Stimulated activated CD8-positive, alpha-beta memory T cell treated with anti-CD3 and anti-CD28 coated beads, Interleukin-7, amount 100 ng/mL, for 48 hours (primary cell): ENCODE data around the gene NSD1.
A peak's percentile ranks its signal among the peaks of the same experiment; 100 is the strongest.

Experiments used
- DNase-seq, 2 donors: peaks; one replicate each; pipeline ENCODE4 v3.0.0-alpha.2; 2020; ENCODE audit warnings: low read depth in 1 of 2; ENCODE audit errors: extremely low read depth in 1 of 2

The NSD1 gene

DNA sequence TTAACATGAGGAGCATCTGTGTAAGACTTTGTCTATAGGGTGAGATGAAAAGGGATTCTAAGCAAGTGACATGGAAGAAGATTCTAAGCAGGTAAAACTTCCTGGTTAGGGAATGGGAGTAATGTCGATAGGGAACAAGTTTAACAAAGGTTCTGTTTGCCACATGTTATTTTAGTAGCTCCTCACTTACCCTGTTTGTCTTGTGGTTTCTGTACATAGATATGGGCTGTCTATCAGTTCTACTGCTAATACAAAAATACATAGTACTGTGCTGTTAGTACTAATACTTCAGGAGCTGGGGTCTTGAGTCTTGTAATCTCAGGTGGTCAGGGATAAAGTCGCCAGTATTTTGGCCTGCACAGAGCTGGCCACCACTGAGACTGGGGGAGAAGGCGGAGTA, 137.1 kb downstream of the NSD1 start:
- no peak for DNase-seq

DNA sequence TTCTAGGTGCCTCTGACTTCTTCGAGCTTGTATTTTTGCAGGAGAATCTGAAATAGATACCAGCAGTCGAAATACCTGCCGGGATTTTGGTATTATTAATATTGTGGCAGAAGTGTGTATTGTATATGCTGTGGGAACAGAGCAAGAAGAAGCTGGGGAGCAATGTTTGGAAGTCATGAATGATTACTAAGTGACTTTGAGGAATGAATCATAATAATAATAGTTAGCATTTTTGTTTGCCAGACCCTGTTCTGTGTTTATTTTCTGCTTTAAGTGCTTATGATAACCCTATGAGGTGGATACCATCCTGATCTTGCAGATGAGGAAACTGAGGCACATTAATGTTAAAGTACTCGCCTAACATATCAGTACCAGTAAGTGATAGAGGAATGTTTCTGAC, 137.5 kb downstream of the NSD1 start:
- DNase-seq = no peak

DNA sequence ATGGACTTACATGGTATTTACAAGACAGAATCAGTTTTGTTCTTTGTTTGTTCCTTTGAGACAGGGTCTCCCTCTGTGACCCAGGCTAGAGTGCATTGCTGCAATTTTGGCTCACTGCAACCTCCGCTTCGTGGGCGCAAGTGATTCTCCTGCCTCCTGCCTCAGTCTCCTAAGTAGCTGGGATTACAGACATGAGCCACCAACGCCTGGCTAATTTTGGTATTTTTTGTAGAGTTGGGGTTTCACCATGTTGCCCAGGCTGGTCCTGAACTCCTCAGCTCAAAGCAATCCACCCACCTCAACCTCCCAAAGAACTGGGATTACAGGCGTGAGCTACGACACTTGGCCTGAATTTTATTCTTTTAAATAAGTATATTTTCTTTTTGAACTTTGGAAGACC, 142.3 kb downstream of the NSD1 start:
- no peak for DNase-seq

DNA sequence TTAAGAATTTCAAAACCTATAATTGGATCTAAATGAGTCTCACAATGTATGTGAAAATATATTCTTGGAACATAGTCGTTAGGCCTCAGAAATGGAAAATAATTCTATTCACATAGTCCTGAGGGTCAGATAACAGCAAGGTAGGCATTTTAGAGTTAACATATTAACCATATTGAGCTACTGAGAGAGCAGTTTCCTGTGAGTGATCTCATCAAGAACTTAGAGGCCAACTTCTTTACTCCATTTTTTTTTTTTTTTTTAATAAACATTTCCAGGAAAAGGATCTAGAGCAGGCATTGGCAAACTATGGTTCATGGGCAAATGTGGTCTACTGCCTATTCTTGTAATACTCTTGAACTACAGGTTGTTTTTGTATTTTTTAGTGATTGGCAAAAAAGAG, 143.3 kb downstream of the NSD1 start:
- DNase-seq = no peak

DNA sequence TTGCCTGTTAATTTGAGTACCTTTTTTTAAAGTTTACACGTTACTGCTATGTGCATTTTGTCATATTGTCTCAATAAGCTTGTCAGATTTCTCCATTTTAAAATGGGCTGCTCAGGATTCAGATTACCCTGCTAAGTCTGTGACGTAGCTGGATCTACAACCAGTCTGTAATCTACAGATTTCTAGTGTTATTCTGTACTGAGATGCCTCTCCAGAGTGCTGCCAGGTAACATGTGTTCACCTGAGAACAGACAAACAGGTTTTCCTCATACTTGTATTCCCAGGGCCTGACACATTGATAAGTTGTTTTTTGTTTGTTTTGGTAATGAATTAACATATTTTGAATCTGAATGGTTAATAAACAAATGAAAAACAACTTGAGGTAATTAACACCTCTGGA, 154.6 kb downstream of the NSD1 start:
- no peak for DNase-seq

- no peak for DNase-seq
Observed at GRCh38 chr5:177290816-177291596, 157.4 kb downstream of the NSD1 start.

DNA sequence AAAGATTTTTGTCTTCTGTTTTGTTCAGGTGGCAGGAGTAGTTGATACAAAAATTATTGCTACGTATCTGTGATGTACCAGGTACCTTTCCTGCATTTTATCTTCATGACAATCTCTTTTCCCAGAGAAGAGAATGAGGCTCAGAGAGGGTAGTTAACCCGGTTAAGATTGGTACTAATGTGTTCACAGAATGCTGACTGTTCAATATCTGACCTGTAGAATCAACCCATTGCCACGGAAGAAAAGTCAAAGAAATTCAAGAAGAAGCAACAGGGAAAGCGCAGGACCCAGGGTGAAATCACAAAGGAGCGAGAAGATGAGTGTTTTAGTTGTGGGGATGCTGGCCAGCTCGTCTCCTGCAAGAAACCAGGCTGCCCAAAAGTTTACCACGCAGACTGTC, 158.2 kb downstream of the NSD1 start:
- DNase-seq = no peak

GRCh38 chr5:177293819-177294581, 160.4 kb downstream of the NSD1 start:
- no peak for DNase-seq

DNA sequence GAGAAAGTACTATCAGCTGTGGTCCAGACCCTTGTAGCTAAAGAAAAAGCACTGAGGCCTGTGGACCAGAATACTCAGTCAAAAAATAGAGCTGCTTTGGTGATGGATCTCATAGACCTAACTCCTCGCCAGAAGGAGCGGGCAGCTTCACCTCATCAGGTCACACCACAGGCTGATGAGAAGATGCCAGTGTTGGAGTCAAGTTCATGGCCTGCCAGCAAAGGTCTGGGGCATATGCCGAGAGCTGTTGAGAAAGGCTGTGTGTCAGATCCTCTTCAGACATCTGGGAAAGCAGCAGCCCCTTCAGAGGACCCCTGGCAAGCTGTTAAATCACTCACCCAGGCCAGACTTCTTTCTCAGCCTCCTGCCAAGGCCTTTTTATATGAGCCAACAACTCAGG, 161.1 kb downstream of the NSD1 start:
- no peak for DNase-seq

GRCh38 chr5:177295924-177296323, 162.4 kb downstream of the NSD1 start:
- DNase-seq = no peak

- DNase-seq = no peak
Observed at GRCh38 chr5:177296581-177296980, 163.0 kb downstream of the NSD1 start.

DNA sequence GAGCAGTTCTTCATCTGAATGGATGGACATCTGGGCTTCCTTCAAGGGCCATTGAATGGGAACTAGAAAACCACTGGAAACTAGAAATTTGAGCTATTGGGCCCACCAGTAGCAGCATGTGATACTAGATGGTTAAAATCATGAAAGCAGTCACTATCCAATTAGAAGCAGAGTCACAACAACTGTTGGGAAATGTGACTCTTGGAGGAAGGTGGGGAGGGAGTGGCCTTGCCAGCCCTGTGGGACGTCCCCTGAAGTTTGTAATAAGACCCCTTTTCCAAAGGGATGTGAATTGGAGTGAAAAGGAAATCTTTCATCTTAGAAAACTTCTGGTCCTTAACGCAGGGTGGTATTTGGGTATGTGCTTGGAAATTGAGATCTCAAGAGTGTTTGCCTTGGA, 164.3 kb downstream of the NSD1 start:
- no peak for DNase-seq

- no peak for DNase-seq
Observed at GRCh38 chr5:177299697-177300096, 166.1 kb downstream of the NSD1 start.

DNA sequence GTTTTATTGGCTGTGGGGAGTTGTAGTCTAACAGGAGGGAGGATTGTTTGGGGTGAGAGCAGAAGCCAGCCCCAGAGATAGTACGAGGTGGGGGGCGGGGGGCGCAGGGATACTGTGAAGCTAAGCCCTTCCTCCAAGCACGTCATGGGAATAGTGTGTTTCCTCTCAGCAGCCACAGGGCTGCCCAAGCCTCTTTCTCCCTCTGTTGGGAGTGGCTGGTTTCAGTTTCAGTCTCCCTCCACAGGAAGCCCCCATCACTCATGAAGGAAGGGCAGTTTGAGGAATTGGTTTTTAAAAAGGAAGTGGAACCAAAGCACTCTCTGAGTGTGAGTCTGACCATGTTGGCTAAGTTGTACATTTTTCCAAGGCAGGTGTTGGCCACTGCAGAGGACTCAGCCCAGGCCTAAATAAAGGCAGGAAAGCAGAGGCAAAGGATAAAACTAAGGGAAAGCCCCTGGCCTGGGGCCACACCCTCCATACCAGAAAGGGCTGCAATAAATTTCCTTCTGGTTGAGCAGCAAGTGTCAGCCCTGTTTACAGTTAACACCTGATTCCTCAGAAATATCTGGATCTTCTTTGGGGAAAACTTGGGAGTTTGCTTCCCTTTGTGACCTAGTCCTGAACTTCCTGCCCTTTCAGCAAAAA, 166.8 kb downstream of the NSD1 start:
- peak; percentile 38 to 52 for DNase-seq

- DNase-seq = no peak
Observed at GRCh38 chr5:177300951-177301350, 167.4 kb downstream of the NSD1 start.

- no peak for DNase-seq
Observed at GRCh38 chr5:177301503-177302165, 168.1 kb downstream of the NSD1 start.

GRCh38 chr5:177302354-177303110, 169.0 kb downstream of the NSD1 start:
- no peak for DNase-seq

DNA sequence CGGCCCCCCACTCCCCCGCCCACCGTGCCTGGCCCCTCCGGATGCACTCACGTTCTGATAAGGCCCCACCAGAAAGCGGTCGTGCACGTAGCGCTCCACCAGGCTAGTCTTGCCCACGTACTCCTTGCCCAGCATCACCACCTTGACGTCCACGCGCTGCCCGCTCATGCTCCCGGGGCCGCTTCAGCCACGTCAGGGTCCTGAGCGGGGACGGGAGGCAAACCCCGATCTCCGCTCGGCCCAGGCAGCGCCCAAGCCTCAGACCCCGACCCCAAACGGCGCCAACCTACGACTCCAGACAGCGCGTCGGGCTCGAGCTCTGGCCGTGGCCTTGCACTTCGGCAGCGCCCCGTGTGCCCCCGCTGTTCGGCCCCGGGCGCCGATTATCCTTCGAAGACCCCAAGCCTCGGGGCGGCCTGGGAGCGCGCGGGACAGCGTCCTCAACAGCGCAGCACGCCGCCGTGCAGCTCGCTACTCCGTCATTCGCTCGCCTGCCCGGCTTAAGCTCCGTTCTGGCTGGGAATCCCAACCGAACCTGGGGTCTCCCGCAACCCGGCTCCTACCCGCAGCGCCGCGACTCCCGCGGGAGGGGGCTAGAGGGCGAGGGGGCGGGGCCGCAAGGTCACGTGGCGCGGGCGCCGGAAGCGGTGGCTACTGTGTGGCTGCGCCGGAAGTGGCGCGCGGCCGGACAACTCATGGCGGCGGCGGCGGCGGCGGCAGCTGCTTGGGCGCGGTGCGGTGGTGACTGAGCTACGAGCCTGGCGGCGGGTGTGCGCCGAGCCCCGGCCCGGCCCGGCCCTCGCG, 169.8 kb downstream of the NSD1 start, which contains the start of the genes PRELID1 and RAB24:
PRELID1 (plus strand) TSS at position 679 of the 804 bp plus-strand sequence. CDS start 187 bp downstream, outside the sequence.
RAB24 (minus strand) TSS at position 599 of the 804 bp plus-strand sequence; CDS start at position 168, 431 bp downstream.
- DNase-seq = peak; percentile 73 to 82

DNA sequence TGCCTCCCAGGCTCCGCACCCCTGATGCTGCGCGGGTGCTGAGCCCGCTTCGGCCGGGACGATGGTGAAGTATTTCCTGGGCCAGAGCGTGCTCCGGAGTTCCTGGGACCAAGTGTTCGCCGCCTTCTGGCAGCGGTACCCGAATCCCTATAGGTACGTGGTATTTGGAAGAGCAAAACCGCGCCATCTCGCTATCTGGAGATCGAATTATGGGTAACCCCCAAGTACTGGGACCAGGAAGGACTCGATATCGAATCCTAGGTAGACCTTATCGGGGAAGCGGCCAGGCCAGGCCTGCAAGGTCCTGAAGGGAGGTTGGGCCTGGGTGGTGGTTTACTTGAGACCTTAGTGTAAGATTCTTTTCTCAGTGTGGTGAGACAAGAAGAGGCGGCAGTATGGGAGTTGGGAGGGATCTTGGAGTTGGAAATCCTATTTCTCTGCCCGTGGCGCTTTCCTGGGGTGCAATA, 170.4 kb downstream of the NSD1 start:
- no peak for DNase-seq
